HTR-8/SVneo (cell line): ENCODE results near the gene TSHZ3.

Experiments used
- DNase-seq: peaks from one replicate; pipeline ENCODE4 v3.0.0; 2011; ENCODE audit warnings: low spot score, mixed read lengths; ENCODE audit not compliant: insufficient read length
- FAIRE-seq: peaks from 2 replicates; lab custom pipeline; 2011; peaks lifted over from hg19 to GRCh38; lab: Jason Lieb, UNC

TSHZ3 gene

GRCh38 chr19:31354799-31355664 lies 5.8 kb upstream of the TSHZ3 start:
- no peak for FAIRE-seq

GRCh38 chr19:31354316-31354715 lies 5.1 kb upstream of the TSHZ3 start:
- no peak for DNase-seq

More at GRCh38 chr19:31354799-31355664, 5.8 kb upstream of the TSHZ3 start:
- DNase-seq: no peak

GRCh38 chr19:31353833-31354232 lies 4.6 kb upstream of the TSHZ3 start:
- no peak for FAIRE-seq
- DNase-seq: no peak

More at GRCh38 chr19:31354316-31354715, 5.1 kb upstream of the TSHZ3 start:
- no peak for FAIRE-seq

GRCh38 chr19:31352782-31353651 lies 3.8 kb upstream of the TSHZ3 start:
- DNase-seq (no peak), FAIRE-seq (no peak)

- FAIRE-seq: no peak
- no peak for DNase-seq
Observed at GRCh38 chr19:31352296-31352781, 3.1 kb upstream of the TSHZ3 start.

- DNase-seq (no peak), FAIRE-seq (no peak)
Observed at GRCh38 chr19:31351855-31352195, 2.6 kb upstream of the TSHZ3 start.

GRCh38 chr19:31351056-31351854 lies 2.0 kb upstream of the TSHZ3 start:
- FAIRE-seq (no peak), DNase-seq (no peak)

- peak; percentile 46 for DNase-seq
Observed at GRCh38 chr19:31350693-31351055, 1.4 kb upstream of the TSHZ3 start.

GRCh38 chr19:31350033-31350692 lies 927 bp upstream of the TSHZ3 start:
- no peak for DNase-seq
- no peak for FAIRE-seq

More at GRCh38 chr19:31350693-31351055, 1.4 kb upstream of the TSHZ3 start:
- no peak for FAIRE-seq

GRCh38 chr19:31348481-31349159 lies 616 bp downstream of the TSHZ3 start:
- DNase-seq: no peak
- no peak for FAIRE-seq

- FAIRE-seq: no peak
- DNase-seq: no peak
Observed at GRCh38 chr19:31347828-31348392, 1.3 kb downstream of the TSHZ3 start.

- FAIRE-seq: no peak
- DNase-seq: no peak
Observed at GRCh38 chr19:31347354-31347753, 1.9 kb downstream of the TSHZ3 start.

GRCh38 chr19:31346184-31347059 lies 2.8 kb downstream of the TSHZ3 start:
- no peak for DNase-seq
- no peak for FAIRE-seq

- DNase-seq (no peak), FAIRE-seq (no peak)
Observed at GRCh38 chr19:31344403-31344802, 4.8 kb downstream of the TSHZ3 start.

- FAIRE-seq (no peak), DNase-seq (no peak)
Observed at GRCh38 chr19:31342926-31343325, 6.3 kb downstream of the TSHZ3 start.

- FAIRE-seq: no peak
- no peak for DNase-seq
Observed at GRCh38 chr19:31340042-31341025, 8.9 kb downstream of the TSHZ3 start.

GRCh38 chr19:31339411-31339810 lies 9.8 kb downstream of the TSHZ3 start:
- DNase-seq (no peak), FAIRE-seq (no peak)
